Activated CD4-positive, CD25-positive, alpha-beta regulatory T cell treated with anti-CD3 and anti-CD28 coated beads, Interleukin-2, amount 50 U/mL, for 16 hours (primary cell): Measurements from ENCODE around the gene PAOX.
"Not testable (repeated sequence)": the region's sequence is repeated elsewhere in the genome, so short reads cannot be mapped to it uniquely, and the experiment has no call there.

ENCODE experiments used
- DNase-seq: peaks from one replicate; pipeline ENCODE4 v3.0.0-alpha.2; 2020; ENCODE audit warnings: low read depth, low spot score

The PAOX gene

GRCh38 chr10:133364645-133365431, 14.2 kb upstream of the PAOX start:
- no peak for DNase-seq

DNA sequence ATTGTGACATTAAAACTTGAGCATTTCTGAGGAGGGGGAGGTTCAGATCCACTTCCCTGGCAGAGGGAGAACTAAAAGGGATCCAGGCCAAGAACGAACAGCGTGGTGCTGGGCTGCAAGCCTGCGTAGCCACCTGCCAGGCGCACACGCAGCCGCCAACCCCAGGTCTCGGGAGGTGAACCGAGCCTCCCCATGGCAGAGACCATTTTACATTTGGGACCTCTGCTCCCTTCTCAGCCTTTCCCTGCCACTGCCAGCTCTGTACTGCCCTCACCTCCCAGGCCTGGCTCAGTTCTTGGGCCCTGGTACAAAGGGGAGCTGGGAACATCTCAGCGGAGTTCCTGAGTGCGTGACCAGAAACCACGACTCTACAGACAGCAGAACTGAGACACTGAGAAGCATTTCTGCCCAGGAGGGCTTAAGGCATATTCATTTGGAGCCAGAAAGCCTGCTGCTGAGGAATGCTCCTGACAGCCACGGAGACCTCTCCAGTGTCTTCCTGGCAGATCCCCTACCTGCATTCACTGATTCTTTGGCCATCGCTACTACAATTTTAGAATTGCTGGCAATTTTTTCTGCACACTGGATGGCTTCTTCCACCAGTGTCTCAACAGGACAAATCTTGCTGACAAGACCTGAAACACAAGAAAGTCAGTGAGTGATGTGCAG, 13.5 kb upstream of the PAOX start:
- DNase-seq: no peak

DNA sequence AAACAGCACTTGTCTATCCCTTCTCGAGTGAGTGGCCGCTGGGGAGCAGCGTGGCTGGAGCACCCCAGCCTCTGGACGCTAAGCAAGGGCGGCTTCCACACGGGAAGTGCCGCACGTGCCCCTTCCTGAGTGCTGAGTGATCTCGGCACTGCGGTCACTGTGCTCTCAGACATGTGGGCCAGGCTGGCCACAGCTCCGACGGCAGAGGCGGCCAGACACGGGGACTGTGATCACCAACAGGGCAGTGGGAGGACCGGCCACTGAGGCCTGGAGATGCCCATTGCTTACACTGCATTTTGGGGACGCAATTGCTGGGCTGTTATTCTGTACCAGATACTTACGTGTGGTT, 13.0 kb upstream of the PAOX start:
- DNase-seq: no peak

GRCh38 chr10:133366751-133367150, 12.3 kb upstream of the PAOX start:
- DNase-seq: no peak

DNA sequence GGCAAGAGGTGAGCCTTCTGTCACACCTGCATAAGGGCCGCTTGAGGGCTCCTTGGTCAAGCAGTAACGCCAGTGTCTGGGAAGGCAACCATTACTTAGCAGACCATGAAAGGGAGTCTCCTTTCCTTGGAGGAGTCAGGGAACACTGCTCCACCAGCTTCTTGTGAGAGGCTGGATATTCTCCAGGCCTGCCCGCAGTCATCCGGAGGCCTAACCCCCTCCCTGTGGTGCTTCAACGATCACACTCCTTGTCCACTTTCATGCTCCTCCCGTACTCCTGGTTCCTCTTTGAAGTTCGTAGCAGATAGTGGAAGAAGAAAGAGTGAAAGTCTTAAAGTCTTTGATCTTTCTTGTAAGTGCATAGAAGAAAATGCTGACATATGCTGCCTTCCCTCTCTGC, 11.6 kb upstream of the PAOX start:
- DNase-seq: not testable (repeated sequence)

GRCh38 chr10:133368153-133368552, 10.9 kb upstream of the PAOX start:
- no peak for DNase-seq

DNA sequence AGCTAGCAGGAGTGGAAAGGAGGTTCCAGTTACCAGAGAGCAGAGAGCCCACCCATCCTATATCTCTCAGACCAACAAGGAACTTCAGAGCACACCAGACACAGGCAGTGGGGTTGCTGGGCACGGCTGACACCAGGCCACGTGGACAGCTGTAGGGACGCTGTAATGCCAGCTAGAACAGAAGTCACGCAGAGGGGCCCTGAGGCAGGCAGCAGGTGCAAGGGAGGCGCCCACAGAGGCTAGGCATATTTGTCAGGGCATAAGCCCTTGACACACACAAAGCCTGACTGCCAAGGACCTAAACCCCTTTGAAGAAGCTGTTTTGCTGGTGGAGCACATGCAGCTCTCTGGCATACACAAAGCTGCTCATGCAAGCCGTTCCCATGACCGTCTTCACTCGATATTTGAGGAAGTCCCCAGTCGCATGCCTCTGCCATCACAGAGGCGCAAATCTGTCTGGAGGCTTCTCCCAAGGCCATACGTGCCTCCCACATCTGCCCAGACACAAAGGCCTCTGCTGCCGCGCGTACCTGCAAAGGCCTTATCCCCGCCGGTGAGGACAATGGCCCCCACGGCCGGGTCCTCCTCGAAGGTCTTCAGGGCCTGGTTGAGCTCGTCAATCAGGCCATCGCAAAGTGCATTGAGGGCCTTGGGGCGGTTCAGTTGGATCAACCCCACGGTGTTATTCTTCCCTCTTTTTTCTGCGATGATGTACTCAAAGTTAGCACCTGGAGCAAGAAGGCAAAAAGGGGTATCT, 8.9 kb upstream of the PAOX start:
- no peak for DNase-seq

DNA sequence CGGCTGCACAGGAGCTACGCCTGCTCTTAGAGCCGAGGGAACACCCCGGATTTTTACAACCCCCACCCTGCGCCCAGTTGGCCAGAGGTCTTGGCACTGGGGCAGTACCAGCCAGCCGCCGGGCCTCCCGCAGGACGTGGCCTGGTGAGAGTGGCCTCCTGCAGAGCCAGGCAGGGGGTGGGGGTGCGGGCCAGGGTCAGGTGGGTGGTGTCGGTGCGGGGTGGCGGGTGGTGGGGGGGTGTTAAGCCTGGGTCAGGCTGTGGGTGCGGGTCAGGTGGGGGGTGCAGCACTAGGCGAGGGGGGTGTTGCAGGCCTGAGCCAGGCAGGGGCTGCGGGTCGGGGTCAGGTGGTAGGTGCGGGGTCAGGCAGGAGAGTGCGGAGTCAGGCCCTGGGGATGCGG, 6.6 kb upstream of the PAOX start:
- no peak for DNase-seq

DNA sequence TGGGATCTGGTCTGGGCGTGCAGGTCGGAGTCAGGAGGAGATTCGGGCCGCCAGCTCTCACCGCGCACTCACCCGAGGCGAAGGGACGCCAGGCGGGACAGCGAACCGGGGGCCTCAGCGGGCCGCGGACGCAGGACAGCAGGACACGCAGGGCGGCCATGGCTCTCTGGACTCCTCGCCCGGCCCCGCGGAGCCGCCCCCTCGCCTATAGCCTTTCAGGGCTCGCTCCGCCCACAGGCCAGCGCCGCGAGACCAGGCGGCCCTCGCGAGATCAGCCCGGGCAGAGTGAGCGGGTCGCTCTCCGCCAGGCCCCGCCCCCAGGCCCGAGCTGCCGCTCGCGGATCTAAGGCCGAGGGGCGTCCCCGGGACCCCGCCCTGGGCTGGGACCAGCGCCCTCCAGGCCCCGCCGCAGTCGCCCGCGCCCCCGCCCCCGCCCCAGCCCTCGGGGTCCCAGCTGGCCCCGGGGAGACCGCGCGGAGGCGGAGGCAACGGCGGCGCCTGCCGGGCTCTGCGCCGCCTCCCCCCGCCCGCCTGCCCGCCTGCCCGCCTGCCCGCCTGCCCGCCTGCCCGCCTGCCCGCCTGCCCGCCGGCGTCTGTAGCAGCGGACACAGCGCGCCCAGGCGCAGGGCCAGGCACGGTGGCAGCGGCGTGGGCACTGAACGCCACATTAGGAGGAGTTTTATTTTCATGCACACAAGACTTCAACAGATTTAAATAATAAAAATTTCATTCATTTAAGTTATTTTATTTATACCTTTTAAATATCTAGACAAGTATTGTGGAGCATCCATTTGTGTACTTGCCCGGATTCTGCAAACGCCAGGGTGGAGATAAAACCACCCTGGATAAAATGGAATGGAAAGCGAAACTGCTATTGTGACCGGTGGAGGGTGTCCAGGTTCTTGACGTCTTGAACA, 5.6 kb upstream of the PAOX start, which contains the start of gene ECHS1:
TSS of gene ECHS1 (minus strand) at position 181 of the 917 bp plus-strand sequence. CDS start at position 160, 21 bp downstream.
- peak; percentile 82 for DNase-seq

DNA sequence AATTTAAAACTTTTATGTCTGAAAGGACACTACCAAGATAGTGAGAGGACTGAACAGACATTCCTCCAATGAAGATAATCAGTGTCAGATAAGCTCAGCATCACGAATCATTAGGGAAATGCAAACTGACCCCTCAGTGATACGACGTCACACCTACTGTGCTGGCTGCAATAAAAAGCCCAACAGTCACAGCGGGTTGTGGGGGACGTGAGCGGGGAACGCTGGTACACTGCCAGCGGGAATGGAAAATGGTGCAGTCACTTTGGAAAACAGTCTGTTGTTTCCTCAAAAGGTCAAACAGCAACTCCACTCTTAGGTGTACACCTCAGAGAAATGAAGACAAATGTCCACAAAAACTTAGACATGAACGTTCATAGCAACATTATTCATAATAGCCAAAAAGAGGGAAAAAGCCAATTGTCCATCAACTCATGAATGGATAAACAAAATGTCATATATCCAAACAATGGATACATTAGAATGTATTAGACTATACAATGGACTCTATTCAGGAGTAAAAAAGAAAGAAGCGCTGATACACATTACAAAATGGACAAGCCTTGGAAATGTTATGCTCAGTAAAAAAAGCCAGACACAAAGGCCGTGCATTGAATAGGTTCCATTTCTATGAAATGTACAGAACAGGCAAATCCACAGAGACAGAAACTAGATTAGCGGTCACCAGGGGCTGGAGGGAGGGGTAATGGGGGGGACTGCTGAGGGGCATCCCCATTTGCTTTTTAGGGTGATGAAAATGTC, 3.5 kb upstream of the PAOX start:
- DNase-seq: no peak

GRCh38 chr10:133376183-133376582, 2.9 kb upstream of the PAOX start:
- DNase-seq: not testable (repeated sequence)

DNA sequence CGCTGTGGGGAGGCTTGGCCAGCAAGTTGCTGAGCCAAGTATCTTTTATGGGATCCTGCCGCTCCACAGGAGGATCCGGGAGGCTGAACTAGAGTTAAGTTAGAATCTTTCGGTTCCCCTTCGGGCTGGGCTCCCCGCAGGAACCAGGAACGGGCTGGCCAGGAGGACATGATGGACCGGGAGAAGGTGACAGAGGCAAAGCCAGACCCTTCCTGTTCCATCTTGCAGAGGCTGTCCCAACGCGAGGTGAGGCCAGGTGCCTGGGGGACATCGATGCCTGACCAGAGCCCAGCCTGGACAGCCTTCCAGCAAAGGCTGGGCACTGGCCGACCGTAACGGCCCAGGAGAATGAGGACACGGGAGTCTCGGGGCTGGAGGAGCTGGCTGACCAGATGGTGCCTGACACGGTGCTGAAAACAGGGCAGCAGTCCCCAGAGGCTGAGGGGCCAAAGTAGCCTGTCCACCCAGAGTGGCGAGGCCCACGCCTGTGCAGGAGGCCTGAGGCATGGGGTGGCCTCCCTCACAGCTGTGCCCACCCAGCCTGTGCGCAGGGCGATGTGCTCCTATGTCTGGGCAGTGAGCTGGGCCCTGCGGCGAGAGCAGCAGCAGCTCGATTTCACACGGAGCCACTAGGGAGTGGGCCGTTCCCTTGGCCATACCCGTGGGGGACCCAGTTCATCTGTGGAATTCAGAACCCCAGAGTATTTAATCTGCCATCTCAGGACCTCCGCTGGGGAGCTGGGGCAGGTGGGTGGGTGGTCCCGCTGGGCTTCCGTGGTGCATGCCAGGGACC, 1.8 kb upstream of the PAOX start:
- no peak for DNase-seq

- no peak for DNase-seq
These were observed 1.2 kb upstream of the PAOX start for GRCh38 chr10:133377818-133378250.

DNA sequence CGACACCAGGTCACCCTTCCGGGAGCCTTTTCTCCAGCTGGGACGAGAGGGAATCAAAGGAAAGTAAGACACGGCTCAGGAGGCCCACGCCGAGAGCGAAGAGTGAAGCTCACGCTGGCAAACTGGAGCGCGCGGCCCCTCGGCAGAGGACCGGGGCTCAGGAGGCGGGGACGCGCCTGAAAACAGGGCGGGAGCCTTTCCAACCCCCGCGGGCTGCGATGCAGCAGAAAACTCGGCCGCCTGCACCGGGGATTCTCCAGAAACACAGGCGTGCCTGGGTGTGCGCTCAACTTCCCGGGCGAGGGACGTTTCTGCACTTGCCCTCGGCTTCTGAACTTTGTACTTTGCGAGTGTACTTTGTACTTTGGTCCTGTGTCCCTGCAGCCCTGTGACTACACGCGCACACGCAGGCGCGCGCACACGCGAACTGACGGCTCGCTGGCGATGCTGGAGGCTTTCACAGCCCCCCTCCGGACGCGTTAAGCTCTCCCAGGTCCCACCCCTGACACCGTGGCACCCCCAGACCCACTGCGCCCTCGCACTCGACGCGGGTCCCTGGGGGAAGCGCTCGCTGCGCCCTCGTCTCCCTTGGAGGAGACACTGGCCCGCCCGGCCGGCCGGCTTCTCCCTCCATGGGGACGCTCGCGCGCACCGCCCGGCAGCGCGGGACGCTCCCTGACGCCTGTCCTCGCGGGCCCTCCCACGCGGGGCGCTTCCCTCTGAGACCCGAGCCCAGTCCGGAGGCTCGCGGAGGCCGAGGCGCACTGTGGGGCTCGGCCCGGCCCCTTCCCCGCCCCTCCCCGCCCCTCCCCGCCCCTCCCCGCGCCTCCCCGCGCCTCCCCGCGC, 588 bp upstream of the PAOX start:
- DNase-seq: no peak

DNA sequence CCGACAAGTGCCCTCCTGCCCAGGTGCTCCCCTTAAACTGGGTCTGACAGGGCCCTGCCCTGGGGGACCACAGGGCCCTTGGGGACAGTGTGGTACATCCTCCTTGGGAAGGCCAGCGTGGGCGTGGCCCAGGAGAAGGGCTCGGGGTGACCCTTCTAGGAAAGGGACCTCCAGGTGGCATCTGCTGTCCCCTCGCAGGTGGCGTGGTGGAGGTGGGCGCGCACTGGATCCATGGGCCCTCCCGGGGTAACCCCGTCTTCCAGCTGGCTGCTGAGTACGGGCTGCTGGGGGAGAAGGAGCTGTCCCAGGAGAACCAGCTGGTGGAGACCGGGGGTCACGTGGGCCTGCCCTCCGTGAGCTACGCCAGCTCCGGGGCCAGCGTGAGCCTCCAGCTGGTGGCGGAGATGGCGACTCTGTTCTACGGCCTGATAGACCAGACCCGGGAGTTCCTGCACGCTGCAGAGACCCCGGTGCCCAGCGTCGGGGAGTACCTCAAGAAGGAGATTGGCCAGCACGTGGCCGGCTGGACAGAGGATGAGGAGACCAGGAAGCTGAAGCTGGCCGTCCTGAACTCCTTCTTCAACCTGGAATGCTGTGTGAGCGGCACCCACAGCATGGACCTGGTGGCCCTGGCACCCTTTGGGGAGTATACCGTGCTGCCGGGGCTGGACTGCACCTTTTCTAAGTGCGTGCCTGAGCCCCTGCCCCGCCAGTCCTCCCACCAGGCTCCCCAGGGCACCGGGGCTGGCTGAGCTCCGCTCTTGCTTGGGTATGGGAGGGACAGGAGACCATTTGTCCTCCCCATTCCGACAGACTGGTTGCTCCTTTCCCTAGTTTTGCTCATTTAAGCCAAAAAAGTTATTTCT, 972 bp downstream of the PAOX start:
- DNase-seq: no peak

GRCh38 chr10:133381036-133381435, 2.0 kb downstream of the PAOX start:
- DNase-seq: no peak

GRCh38 chr10:133383551-133383950, 4.5 kb downstream of the PAOX start:
- DNase-seq: no peak

DNA sequence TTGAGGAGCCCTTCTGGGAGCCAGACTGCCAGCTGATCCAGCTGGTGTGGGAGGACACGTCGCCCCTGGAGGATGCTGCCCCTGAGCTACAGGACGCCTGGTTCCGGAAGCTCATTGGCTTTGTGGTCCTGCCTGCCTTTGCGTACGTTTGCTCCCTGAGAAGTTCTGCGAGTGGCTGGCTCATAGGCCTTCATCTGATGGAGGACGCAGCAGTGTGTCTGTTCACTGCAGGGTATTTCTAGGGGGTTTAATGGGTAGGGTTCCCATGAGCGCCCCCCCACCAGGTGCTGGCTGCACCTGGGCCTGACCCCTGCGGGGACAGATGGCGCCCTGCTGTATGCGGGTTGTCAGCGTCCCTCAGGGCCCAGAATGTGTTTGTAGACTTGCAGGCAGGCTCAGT, 5.0 kb downstream of the PAOX start:
- no peak for DNase-seq
